Renal cortex interstitium (tissue), 11 donors: ENCODE results near the gene ARID5A. TPM values are rescaled to one million over a fixed set of nuclear protein-coding genes. Genes with fewer than 3 reads are reported as not detected.
"Not testable (repeated sequence)": the region's sequence is repeated elsewhere in the genome, so short reads cannot be mapped to it uniquely, and the experiment has no call there.

Experiments used
- DNase-seq, 11 donors: peaks; one replicate each; pipeline ENCODE4 v3.0.0-alpha.2; 2013; ENCODE audit warnings: low read depth in 9 of 11, low spot score in 4 of 11; ENCODE audit errors: extremely low read depth in 1 of 11
- polyA plus RNA-seq, 3 donors: library from polyadenylated mRNA; unstranded; fragments of 120-200 nt; gene quantifications; one replicate each; pipeline ENCODE4 v1.2.1, GENCODE V29; 2013; ENCODE audit not compliant: insufficient read length in 3 of 3

Gene ARID5A
- polyA plus RNA-seq, 3 donors: 3.6 to 6.0 (median 5.0) TPM

DNA sequence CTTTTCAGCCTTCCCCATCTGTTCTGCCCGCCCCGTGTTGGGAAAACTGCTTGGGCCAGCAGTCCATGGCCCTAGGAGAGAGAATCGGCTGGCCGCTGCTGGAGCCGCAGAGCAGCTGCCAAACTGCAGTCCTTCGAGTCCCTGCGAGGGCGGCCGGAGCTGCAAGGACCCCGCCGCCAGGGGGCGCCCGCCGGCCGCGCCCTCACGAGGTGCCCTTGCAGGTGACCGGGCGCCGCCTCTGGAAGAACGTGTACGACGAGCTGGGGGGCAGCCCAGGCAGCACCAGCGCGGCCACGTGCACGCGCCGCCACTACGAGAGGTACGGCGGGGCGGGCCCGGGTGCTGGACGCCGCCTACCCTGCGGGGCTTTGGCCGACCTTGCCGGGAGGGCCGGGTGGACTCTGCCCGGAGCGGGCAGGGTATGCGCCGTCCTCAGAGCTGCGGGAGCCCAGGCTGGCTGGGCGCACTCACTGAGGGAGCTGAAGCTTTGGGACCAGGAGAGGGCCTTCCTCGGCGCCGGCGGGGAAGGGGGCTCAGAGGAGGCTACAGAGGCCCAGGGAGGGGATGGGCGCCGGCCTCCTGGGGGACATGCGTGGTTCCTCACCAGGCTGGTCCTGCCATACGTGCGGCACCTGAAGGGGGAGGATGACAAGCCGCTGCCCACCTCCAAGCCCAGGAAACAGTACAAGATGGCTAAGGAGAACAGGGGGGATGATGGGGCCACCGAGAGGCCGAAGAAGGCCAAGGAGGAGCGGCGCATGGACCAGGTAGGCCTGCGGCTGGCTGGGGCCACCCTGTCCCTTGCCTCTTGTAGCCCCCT lies 13.6 kb downstream of the ARID5A start:
- no peak for DNase-seq

- no peak for DNase-seq
These were observed 14.4 kb downstream of the ARID5A start for GRCh38 chr2:96550787-96551604.

DNA sequence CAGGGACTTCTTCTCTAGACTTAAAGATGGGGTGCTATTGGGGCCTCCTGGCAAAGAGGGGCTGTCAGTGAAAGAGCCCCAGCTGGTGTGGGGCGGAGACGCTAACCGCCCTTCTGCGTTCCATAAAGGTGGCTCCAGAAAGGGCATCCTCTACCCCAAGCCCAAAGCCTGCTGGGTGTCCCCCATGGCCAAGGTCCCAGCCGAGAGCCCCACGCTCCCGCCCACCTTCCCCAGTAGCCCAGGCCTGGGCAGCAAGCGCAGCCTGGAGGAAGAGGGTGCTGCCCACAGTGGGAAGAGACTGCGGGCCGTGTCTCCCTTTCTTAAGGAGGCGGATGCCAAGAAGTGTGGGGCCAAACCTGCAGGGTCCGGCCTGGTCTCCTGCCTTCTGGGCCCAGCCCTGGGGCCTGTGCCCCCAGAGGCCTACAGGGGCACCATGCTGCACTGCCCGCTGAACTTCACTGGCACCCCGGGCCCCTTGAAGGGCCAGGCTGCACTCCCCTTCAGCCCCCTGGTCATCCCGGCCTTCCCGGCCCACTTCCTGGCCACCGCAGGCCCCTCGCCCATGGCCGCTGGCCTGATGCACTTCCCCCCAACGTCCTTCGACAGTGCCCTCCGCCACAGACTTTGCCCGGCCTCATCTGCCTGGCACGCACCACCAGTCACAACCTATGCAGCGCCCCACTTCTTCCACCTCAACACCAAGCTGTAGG lies 15.2 kb downstream of the ARID5A start:
- no peak for DNase-seq

- DNase-seq: no peak
These were observed 16.0 kb downstream of the ARID5A start for GRCh38 chr2:96552315-96553175.

GRCh38 chr2:96553176-96553956 lies 16.8 kb downstream of the ARID5A start:
- no peak for DNase-seq

- not testable (repeated sequence) for DNase-seq
These were observed 17.4 kb downstream of the ARID5A start for GRCh38 chr2:96553957-96554292.

GRCh38 chr2:96554293-96555145 lies 18.0 kb downstream of the ARID5A start:
- DNase-seq: peak in 3 of 11 donors; percentile 45 to 53 (median 48)

GRCh38 chr2:96555146-96555610 lies 18.6 kb downstream of the ARID5A start:
- DNase-seq: no peak

GRCh38 chr2:96556441-96557330 lies 20.1 kb downstream of the ARID5A start:
- no peak for DNase-seq

DNA sequence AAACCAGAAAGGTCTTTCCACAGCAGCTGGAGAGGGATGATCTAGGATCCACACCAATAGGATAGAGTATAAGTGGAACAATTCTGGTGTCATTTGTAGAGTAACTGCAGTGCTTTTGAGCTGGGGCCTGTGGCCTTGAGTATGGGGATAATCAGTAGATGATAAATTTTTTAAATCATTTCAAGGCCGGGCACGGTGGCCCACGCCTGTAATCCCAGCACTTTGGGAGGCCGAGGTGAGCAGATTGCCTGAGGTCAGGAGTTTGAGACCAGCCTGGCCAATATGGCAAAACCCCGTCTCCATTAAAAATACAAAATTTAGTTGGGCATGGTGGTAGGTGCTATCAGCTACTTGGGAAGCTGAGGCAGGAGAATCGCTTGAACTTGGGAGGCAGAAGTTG lies 20.9 kb downstream of the ARID5A start:
- DNase-seq: not testable (repeated sequence)

GRCh38 chr2:96558061-96558460 lies 21.5 kb downstream of the ARID5A start:
- no peak for DNase-seq

DNA sequence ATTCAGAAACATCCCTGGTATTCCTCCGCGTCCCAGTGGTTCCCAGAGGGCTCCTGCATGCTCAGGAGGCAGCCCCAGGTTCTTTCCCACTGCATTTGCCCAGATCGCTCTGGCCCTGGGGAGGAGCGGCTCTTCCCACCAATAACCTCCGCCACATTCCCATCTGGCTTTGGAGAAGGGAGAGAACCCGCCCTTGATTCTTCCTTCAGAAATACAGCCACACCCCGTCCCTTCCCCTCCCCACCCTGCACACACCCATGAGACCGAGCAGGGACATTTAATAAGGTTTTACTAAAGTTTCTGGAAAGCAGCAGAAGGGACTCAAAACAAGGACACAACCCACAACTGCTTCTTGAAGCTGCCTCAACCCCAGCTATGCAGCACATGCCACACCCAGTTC lies 21.9 kb downstream of the ARID5A start:
- DNase-seq: no peak

DNA sequence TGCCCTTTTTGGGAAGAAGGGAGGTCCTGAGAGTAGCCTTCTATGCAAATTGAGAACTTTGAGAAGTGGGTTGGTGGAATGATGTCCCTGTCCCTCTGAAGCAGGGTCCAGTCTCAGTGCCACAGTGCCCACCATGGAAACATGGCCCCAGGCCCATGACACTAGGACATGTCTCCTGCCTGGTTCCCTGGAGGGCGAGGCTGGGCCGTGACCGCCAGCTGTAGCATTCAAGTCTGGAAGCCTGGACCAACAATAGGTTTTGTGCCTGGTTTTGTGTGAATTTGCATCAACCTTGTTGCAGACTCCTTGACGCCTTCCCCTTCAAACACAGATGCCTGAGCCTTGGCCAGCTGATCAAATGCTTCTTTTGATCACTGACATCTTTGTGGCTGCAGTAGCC lies 27.5 kb downstream of the ARID5A start:
- DNase-seq: no peak

DNA sequence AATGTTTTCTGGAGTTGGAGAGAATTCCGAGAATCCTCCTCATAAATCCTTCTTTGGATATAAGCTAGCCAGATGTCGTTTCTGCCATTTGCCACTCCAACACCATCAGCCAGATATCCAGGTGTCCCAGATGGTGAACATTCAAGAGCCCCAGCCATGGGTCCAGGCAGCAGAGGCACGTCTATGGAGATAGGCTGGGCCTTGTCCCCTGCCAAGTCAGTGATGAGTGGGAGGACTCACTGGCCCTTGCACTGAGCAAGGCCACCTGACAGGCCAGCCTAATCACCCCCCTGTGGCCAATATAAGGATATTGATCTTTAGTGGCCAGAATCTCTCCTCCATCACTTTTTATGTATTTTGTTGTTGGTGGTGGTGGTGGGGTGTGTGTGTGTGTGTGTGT lies 28.0 kb downstream of the ARID5A start:
- DNase-seq: no peak

GRCh38 chr2:96565111-96565510 lies 28.6 kb downstream of the ARID5A start:
- DNase-seq: no peak

- DNase-seq: no peak
These were observed 31.5 kb downstream of the ARID5A start for GRCh38 chr2:96568094-96568493.
